ENCODE measurements around the gene ADCY5. TPM values are rescaled to one million over a fixed set of nuclear protein-coding genes. Genes with fewer than 3 reads are reported as not detected.

The ADCY5 gene
- total RNA-seq, 1 experiment from 2014 or later, result 0.49 TPM

DNA sequence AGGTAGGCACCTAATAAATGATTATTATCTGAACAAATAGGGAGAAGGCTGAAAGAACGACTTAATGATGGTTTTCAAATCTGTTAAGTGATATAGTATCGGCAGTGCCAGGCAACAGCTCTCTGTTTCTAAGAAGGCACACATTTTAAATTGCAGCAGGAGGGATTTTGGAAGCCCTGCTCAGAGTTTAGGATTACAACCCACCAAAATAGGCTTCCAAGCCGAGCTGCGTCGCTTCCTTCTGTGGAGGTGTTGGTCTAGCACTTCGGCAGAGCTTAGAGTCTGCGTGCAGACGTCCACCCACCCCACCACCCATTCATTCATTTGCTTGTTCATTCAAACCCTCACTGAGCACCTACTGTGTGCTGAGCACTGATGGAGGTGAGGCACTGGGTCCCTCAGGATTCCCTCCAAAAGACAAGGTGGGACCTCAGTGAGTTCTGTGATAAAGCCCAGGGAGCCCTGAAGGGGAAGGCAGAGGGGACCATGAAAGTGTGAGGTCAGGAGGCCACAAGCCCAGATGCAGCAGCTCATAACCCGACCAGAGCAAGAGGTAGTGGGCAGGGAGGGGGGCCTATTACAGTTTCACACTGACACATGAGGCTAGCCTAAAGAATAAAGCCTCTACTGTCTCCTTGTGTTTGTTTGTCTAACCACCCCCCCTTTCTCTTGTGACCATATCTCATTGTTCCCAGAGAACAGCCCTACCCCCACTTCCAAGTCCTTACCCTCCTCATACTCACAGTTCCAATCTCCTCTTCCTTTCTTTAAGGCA is 8.9 kb downstream of the ADCY5 start:
- Histone ChIP-seq H3K36me3 (ENCODE audit: control insufficient read depth in 1 of 2, insufficient read depth in 2 of 2, low read length in 2 of 2) (no peaks in the 10 kb centered on the region), H3K27me3 (ENCODE audit: insufficient read depth, low read length) (no peaks in the 10 kb centered on the region; the same call in 1 of the 2 replicates), H3K9ac (ENCODE audit: low read length) (no peak overlapping the region), H3K4me3 (replicated peaks in 1 of 2; ENCODE audit: low read depth in 1 of 2, low read length in 2 of 2) (no peak overlapping the region), H3K9me3 (ENCODE audit: control insufficient read depth in 1 of 2, insufficient read depth in 1 of 2, low read depth in 1 of 2, low read length in 2 of 2) (no peaks in the 10 kb centered on the region), H3K9me2 (ENCODE audit: insufficient read depth) (no peaks in the 10 kb centered on the region), H3K27ac (ENCODE audit: low read depth, low read length) (no peak overlapping the region), H3K79me2 (ENCODE audit: insufficient read depth, low read length) (no peaks in the 10 kb centered on the region), H2AFZ (ENCODE audit: low read depth, low read length, poor library complexity, severe bottlenecking) (no peak overlapping the region), H3K4me1 (ENCODE audit: control insufficient read depth in 1 of 2, insufficient read depth in 2 of 2, low read length in 2 of 2) (no peaks in the 10 kb centered on the region), H3K4me2 (ENCODE audit: low read length) (no peak overlapping the region), H4K20me1 (ENCODE audit: insufficient read depth) (no peaks in the 10 kb centered on the region)
- no TSS peak for BruUV-seq (replicated peaks)
- ATAC-seq (no peak), DNase-seq (ENCODE audit: low read depth, low spot score) (no peak)
- RAD21 ChIA-PET (ENCODE audit: low non-redundant PET in 1 of 2, low total read pairs in 2 of 2, uncharacterized antibody in 2 of 2, unreplicated experiment in 2 of 2), result no interaction called here
- POLR2A ChIA-PET, result no interaction called here
- intact Hi-C loops (cut with micrococcal nuclease), result no loop called here
- TF ChIP-seq CBX3 (IDR thresholded peaks at IDR 0.05; ENCODE audit: low read depth) (no peak), ZNF274 (IDR thresholded peaks at IDR 0.05; ENCODE audit: low read depth, low read length) (no peak), SIN3A (IDR thresholded peaks at IDR 0.05; ENCODE audit: low read depth) (no peak)
- CTCF ChIA-PET, result no interaction called here

- Histone ChIP-seq H4K20me1 (ENCODE audit: insufficient read depth) (no peaks in the 10 kb centered on the region), H2AFZ (ENCODE audit: low read depth, low read length, poor library complexity, severe bottlenecking) (no peak overlapping the region), H3K4me1 (ENCODE audit: control insufficient read depth in 1 of 2, insufficient read depth in 2 of 2, low read length in 2 of 2) (no peaks in the 10 kb centered on the region), H3K27ac (ENCODE audit: low read depth, low read length) (no peak overlapping the region), H3K9ac (ENCODE audit: low read length) (no peak overlapping the region), H3K36me3 (ENCODE audit: control insufficient read depth in 1 of 2, insufficient read depth in 2 of 2, low read length in 2 of 2) (no peaks in the 10 kb centered on the region), H3K9me3 (ENCODE audit: control insufficient read depth in 1 of 2, insufficient read depth in 1 of 2, low read depth in 1 of 2, low read length in 2 of 2) (no peaks in the 10 kb centered on the region), H3K9me2 (ENCODE audit: insufficient read depth) (no peaks in the 10 kb centered on the region), H3K4me3 (replicated peaks in 1 of 2; ENCODE audit: low read depth in 1 of 2, low read length in 2 of 2) (no peak overlapping the region), H3K27me3 (ENCODE audit: insufficient read depth, low read length) (peaks cover 4% of the 10 kb centered on the region; the same call in 1 of the 2 replicates), H3K4me2 (ENCODE audit: low read length) (no peak overlapping the region), H3K79me2 (ENCODE audit: insufficient read depth, low read length) (no peaks in the 10 kb centered on the region)
- POLR2A ChIA-PET, result no interaction called here
- intact Hi-C loops (cut with micrococcal nuclease), result no loop called here
- ATAC-seq (no peak), DNase-seq (ENCODE audit: low read depth, low spot score) (no peak)
- RAD21 ChIA-PET (ENCODE audit: low non-redundant PET in 1 of 2, low total read pairs in 2 of 2, uncharacterized antibody in 2 of 2, unreplicated experiment in 2 of 2), result no interaction called here
- CTCF ChIA-PET, result no interaction called here
- no TSS peak for BruUV-seq (replicated peaks)
- TF ChIP-seq REST (IDR thresholded peaks at IDR 0.05; ENCODE audit: low read depth), result no peak
- no peak for TF ChIP-seq ZNF274 (IDR thresholded peaks at IDR 0.05; ENCODE audit: low read depth, low read length)
- TF ChIP-seq TCF7L2 (IDR thresholded peaks at IDR 0.05; ENCODE audit: borderline replicate concordance, extremely low read depth, insufficient read depth, insufficient read length), result no peak
- TF ChIP-seq YY1 (IDR thresholded peaks at IDR 0.05; ENCODE audit: extremely low read depth, insufficient replicate concordance, low read depth, low read length), result no peak
- no peak for TF ChIP-seq FOSL1 (IDR thresholded peaks at IDR 0.05; ENCODE audit: low read depth)
- no peak for TF ChIP-seq ZBTB33 (IDR thresholded peaks at IDR 0.05; ENCODE audit: extremely low read depth, insufficient replicate concordance, low read length)
- no peak for TF ChIP-seq POLR2A (IDR thresholded peaks at IDR 0.05; ENCODE audit: borderline replicate concordance, extremely low read depth, insufficient read depth, insufficient read length)
- TF ChIP-seq SRF (IDR thresholded peaks at IDR 0.05; ENCODE audit: low read depth), result no peak
- no peak for TF ChIP-seq JUND (IDR thresholded peaks at IDR 0.05)
- TF ChIP-seq, protein P1, sequence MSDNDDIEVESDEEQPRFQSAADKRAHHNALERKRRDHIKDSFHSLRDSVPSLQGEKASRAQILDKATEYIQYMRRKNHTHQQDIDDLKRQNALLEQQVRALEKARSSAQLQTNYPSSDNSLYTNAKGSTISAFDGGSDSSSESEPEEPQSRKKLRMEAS (IDR thresholded peaks at IDR 0.05), result no peak
- no peak for TF ChIP-seq EZH2 (IDR thresholded peaks at IDR 0.05)
- no peak for TF ChIP-seq ZFX (IDR thresholded peaks at IDR 0.05)
These were observed 15.9 kb downstream of the ADCY5 start for GRCh38 chr3:123432832-123433523.
